GM21423 (cell line): Measurements from ENCODE around the gene ASB18.

ENCODE experiments used
- ATAC-seq: cut with Tn5 transposase; IDR thresholded peaks from one replicate; pipeline ENCODE4 v1.9.1; 2021; ENCODE audit warnings: mild to moderate bottlenecking, moderate library complexity; ENCODE audit not compliant: unreplicated experiment

The ASB18 gene

GRCh38 chr2:236176951-236177350 lies 87.3 kb downstream of the ASB18 start:
- no peak for ATAC-seq

DNA sequence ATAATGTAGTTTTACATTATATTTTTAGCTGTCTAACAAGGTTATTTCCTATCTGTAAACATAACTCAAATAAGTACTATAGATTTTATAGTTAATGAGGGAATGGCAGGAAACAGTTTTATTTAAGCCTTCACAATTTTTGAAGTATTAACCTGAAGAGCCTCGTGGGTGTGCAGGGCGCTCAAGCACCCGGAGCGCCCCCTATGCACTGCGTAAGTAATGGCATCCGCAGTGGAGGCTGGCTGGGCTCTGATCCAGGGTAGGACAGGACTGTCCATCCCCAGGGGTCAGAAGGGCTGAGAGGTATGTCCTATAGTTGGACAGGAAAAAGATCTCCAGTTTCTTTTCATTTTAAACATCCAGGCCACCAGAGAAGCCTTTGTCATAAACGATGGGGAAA lies 87.8 kb downstream of the ASB18 start:
- no peak for ATAC-seq

- ATAC-seq = no peak
Measured at GRCh38 chr2:236175548-236176150, 88.6 kb downstream of the ASB18 start.

GRCh38 chr2:236173729-236174607 lies 90.2 kb downstream of the ASB18 start:
- no peak for ATAC-seq

DNA sequence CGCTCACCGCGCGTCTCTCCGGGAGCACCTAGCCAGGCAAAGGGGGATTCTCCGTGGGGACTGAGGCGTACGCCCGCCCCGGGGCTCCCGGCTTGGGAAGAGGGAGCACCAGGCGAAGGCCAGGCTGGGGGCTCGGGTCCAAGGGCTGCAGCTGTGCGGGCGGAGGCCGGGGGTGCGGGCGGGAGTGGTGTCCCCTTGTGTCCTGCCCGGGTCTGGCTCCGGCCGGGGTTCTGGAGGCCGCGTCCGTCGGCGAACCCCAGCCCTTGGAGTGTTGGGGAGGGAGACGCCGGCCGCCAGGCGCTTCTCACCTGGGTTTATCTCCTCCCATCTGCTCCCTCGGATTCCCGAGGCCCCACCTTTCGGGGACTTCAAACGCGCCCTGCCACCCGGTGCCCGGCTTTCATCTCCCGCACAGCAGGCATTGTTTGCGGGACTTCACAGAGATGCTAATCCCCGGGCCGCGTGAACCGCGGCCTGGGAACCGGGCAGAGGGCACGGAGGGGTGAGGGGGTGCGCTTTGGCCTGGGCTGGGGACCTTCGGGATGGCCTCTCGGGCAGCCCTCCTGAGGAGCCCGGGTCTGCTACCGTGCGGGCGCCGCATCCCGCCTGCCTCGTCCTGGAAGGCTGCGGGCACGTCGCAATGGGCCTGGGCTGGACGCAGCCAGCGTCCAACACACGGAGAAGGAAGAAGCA lies 91.0 kb downstream of the ASB18 start:
- ATAC-seq = no peak

GRCh38 chr2:236172255-236173035 lies 91.8 kb downstream of the ASB18 start:
- ATAC-seq = no peak

GRCh38 chr2:236171680-236172254 lies 92.4 kb downstream of the ASB18 start:
- ATAC-seq = no peak

DNA sequence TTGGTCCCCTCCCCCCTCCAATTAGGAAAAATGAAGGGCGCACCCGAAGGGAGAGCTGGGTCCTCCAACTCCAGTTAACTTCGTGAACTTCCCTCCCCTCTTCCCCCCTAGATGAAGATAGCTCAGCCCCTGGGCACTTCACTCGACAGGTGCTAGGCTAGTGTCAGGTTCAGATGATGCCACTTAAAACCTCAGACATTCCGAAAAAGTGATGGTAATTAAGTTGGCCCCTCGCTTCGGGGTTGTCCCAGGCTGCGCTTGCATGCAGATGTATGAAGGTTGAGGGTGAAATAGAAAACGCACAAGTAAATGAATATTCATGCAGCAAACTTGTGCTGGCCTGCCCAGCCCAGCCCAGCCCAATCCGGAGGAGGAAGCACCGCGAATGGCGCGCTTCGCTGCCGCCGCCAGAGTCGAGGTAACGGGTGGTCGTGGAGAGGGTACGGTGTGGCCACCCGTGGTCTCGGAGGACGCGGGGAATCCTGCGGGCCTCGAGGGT lies 93.0 kb downstream of the ASB18 start:
- no peak for ATAC-seq

DNA sequence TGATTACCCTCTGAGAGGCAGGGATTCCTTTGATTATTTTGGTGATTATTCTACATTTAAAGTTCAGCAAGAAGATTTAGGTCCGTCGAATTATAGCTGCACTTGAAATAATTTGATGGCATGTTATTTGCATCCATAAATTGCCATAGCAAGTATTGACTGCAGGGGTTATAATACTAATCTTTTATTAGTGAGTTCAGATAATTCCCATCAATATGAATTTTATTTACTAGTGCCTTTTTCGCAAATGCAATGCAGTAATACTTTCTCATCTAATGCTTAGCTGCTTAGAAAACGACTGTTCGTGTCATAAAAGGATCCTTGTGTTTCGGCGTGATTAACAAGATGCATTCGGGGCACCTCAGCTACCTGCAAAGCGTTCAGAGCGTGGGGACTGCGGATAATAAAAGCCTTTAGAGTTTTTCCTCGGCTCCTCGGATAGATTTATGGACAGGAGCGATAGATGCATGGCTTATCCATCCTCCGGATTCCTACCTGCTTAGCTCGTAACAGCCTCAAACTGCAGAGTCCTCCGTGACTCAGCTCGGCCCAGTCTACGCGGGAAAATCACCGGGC lies 93.5 kb downstream of the ASB18 start:
- no peak for ATAC-seq

- no peak for ATAC-seq
Measured at GRCh38 chr2:236169741-236170589, 94.2 kb downstream of the ASB18 start.

DNA sequence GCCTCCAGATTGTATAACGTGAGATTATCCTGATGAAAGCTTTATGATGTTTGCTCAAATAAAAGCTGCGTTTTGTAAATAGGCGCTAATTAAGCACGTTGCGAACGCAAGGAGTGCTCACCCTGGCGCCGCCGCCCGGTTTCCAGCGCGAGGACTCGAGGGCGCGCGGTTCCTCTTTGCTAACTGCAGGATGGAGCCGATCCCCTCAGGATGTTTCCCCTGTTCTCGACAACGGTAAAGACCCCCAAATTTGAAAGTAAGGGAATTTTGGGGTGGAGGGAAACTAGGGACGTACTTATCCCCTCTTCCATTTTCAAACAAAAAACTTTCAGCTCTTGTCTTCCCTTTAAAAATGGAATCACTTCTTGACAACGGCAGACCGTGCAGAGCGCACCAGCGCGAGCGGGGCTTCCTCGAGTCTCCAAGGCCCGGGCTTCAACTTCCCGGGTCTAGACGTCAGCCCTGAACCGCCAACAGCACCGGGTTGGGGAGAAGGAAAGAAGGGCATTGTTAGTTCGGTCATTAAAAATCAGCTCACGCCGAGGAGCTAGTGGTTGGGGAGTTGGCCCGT lies 95.0 kb downstream of the ASB18 start:
- no peak for ATAC-seq

DNA sequence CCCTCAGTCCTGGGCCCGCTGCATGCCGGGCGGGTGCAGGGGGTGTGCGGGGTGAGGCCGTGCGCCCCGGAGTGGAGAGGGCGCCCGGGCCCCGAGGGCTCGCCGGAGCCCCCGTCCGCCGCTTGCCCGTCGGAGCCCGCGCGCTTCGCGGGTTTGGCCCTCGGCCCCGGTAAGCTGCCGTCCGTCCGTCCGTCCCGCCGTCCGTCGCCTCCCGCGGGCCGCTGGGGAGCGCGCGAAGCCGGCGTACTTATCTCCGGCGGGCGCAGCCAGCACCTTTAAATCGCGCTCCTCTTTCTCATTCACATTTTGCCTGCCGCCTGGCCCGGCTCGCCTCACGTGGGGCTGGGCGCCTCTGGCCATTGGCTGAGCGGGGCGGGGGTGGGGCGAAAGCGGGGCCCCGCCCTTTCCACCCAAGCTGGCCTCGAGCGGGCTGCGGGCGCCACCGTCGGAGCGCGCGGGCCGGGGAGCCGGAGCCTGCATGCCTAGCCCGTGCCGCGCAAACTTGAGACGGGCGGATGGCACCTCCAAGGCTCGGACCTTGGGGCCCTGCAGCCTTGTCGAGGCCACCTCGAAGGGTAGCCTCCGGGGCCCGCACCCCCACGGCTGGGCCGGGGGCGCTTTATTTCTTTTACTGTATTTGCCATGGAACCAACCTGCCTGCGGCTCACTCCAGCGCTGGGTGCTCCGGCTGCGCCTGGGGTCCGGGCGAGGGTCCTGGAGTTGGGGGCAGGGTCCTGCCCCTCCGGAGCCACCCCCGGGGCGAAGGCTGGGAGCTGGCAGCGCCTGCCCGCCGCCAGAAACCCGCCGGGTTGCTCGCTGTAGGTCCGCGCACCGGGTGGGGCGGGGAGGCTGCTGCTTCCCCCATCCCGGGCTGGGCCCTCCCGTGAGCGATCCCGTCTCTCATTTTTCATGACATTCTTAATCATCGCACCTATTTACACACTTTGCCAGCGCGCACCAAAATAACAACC lies 95.8 kb downstream of the ASB18 start, which contains the start of gene GBX2:
Gene GBX2 (minus strand): TSS at position 277 of the 971 bp plus-strand sequence. CDS start 415 bp downstream, outside the sequence.
- ATAC-seq = no peak

GRCh38 chr2:236167297-236168109 lies 96.7 kb downstream of the ASB18 start:
- ATAC-seq = no peak

- ATAC-seq = no peak
Measured at GRCh38 chr2:236166796-236167296, 97.4 kb downstream of the ASB18 start.

DNA sequence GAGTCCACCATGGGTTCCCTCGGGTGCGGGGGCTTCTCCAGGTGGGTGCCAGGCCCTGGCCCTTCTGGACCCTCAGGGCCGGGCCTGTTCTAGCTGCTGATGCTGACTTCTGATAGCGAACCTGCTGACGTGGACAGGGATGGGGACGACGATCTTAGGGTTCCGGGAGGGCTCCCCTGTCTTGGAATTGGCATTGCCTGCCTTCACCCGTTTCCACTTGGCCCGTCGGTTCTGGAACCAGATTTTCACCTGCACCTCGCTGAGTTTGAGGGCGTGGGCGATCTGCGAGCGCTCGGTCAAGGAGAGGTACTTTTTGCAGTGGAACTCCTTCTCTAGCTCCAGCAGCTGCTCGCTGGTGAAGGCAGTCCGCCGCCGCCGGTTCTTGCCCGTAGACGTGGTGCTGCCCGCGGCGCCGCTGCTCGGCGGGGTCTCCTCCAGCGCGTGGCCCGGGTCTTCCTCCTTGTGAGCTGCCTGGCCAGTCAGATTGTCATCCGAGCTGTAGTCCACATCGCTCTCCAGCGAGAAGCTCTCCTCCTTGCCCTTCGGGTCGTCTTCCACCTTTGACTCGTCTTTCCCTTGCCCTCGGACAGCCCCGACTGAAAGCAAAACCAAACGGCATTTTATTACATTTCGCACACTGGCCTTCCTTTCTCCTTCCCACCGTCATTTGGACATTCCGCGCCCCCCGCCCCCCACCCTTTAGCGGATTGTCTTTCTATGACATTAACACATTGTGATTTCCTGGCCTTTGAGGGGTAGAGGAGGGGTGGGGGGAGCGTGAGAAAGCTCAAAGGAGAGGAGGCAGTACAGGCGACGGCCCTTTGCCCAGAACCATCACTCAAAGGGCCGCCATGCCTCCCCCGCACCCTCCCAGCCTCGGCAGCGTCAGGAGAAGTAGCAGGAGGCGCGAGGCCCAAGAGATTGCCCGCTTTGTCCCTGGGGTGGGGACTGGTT lies 98.1 kb downstream of the ASB18 start:
- no peak for ATAC-seq
